ENCODE measurements around the gene AS3MT. TPM values are rescaled to one million over a fixed set of nuclear protein-coding genes. Genes with fewer than 3 reads are reported as not detected.
"Not testable (repeated sequence)": the region's sequence is repeated elsewhere in the genome, so short reads cannot be mapped to it uniquely, and the experiment has no call there.

AS3MT gene
- 1 to 10 TPM in 3 of 5 donors, under 1 TPM in 1, not detected in 1; 0.43 to 7.6 (median 4.4) TPM for total RNA-seq
- polyA plus RNA-seq: 1 to 10 TPM; 3.6 to 6.4 (median 3.9) TPM
- long read RNA-seq, donor 1: 0 reads
- long read RNA-seq, donor 2, partial matches to known transcripts: 0 of 3 reads
- long read RNA-seq, donor 2, other reads (novel, unspliced or antisense): 0 of 3 reads
- long read RNA-seq, donor 3: 0 reads
- long read RNA-seq, donor 4: 0 reads
- long read RNA-seq, donor 5: 0 reads
- long read RNA-seq, donor 6, partial matches to known transcripts: 0 of 2 reads
- long read RNA-seq, donor 6, other reads (novel, unspliced or antisense): 0 of 2 reads
- long read RNA-seq, donor 7: 0 reads
- long read RNA-seq, donor 8, partial matches to known transcripts: 0 of 1 reads
- long read RNA-seq, donor 8, other reads (novel, unspliced or antisense): 0 of 1 reads
- long read RNA-seq, donor 9: 0 reads
- long read RNA-seq, donor 10: 0 reads

DNA sequence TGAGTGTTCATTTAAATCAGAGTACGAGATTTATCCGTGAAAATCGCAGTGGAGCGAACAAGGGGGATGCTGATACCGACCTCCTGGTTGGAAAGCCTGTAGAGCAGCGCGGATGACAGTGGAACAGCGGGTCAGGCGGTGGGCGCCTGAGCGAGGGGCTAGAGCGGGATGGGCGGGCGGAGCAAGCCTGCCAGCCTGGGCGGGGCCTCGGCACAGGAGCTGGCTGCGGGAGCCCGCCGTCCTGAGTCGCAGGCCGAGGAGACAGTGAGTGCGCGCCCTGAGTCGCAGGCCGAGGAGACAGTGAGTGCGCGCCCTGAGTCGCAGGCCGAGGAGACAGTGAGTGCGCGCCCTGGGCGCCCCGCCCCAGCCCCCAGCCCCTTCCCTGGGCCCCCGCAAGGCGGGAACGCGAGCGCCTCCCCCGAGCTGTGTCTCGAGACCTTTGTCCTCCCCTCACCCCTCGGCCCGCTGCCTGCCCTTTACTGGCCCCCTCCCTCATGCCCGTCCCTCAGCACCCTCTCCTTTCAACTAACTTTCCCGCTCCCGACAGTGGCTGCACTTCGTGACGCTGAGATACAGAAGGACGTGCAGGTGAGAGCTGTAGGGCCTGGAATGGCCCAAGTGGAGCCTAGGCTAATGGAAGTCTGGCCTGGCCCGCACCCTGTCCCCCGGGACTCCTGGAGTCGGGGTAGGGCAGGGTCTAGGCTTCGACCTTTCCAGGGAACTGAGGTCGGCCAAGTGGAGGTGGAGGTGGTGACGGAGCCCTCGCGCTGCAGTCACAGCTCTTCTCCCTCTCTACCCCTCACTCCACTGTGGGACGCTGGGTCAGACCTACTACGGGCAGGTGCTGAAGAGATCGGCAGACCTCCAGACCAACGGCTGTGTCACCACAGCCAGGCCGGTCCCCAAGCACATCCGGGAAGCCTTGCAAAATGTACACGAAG lies at the start of gene AS3MT:
Gene AS3MT, plus strand, starts transcription at position 213 of the 941 bp plus-strand sequence. Its CDS starts 123 bp downstream, at position 336.
- Histone ChIP-seq H3K27me3 (peaks cover 0 to 20% (median 4%) of the 10 kb centered on the region in 3 donors), H3K36me3 (peaks cover 0 to 8% (median 3%) of the 10 kb centered on the region in 4 donors), H3K4me1 (peaks cover 0 to 20% (median 13%) of the 10 kb centered on the region in 4 donors), H3K9me3 (no peaks in the 10 kb centered on the region), H3K4me3 (peak within 1 kb of the TSS; percentile 51 to 61 (median 56)), H3K27ac (peak within 1 kb of the TSS in 3 of 5 donors; percentile 22 to 75 (median 54))
- WGBS, 5 donors: 5 to 7% (median 6%) methylated on average over 27 to 63 of the region's 63 CpGs
- DNase-seq: peak in 1 of 2 donors; percentile 81
- intact Hi-C loops (cut with DNase I; ENCODE audit: low total_unique reads): no loop called here
- TF ChIP-seq EP300 (IDR thresholded peaks at IDR 0.05): no peak
- TF ChIP-seq POLR2A (IDR thresholded peaks at IDR 0.05): no peak
- TF ChIP-seq POLR2AphosphoS5 (IDR thresholded peaks at IDR 0.05): no peak
- TF ChIP-seq CTCF (IDR thresholded peaks at IDR 0.05): no peak

DNA sequence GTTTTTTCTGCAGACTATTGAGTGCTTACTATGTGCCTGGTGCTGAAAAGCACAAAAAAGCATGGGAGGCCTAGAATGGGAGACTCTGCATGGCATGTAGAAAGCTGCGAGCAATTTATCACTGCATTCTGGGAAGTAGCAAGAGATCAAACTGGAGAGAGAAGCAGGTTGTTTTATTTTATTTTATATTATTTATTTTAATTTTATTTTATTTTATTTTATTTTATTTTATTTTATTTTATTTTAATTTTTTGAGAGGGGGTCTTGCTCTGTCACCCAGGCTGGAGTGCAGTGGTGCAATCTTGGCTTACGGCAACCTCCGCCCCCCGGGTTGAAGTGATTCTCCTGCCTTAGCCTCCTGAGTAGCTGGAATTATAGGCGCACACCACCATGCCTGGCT lies 49.3 kb upstream of the AS3MT start:
- DNase-seq, H3K27me3 ChIP-seq, H3K9me3 ChIP-seq, H3K4me3 ChIP-seq, H3K36me3 ChIP-seq: not testable (repeated sequence)
- peak overlapping the region in 1 of 5 donors; percentile 68 for H3K27ac ChIP-seq
- 95 to 100% (median 98%) methylated on average over 5 of the region's 5 CpGs for WGBS, 5 donors
- peaks cover 9 to 27% (median 21%) of the 10 kb centered on the region in 4 donors for H3K4me1 ChIP-seq
- intact Hi-C loops (cut with DNase I; ENCODE audit: low total_unique reads): loop anchor here (10.0 kb wide), 1 partner anchor 85 kb away; no protein-coding TSS in a partner anchor

- peaks cover 0 to 7% (median 2%) of the 10 kb centered on the region in 4 donors for H3K4me1 ChIP-seq
- no peak overlapping the region for H3K4me3 ChIP-seq
- H3K27ac ChIP-seq: no peak overlapping the region
- 90 to 91% (median 91%) methylated on average over 12 of the region's 12 CpGs for WGBS, 5 donors
- no peak for DNase-seq
- intact Hi-C loops (cut with DNase I; ENCODE audit: low total_unique reads): loop anchor here (10.0 kb wide), 1 partner anchor 87 kb away; no protein-coding TSS in a partner anchor
- TF ChIP-seq EP300 (IDR thresholded peaks at IDR 0.05): no peak
- TF ChIP-seq POLR2A (IDR thresholded peaks at IDR 0.05): no peak
- TF ChIP-seq POLR2AphosphoS5 (IDR thresholded peaks at IDR 0.05): no peak
- no peaks in the 10 kb centered on the region for H3K9me3 ChIP-seq
- H3K27me3 ChIP-seq: no peaks in the 10 kb centered on the region
- H3K36me3 ChIP-seq: no peaks in the 10 kb centered on the region
These were observed 47.0 kb upstream of the AS3MT start for GRCh38 chr10:102822222-102822621.

DNA sequence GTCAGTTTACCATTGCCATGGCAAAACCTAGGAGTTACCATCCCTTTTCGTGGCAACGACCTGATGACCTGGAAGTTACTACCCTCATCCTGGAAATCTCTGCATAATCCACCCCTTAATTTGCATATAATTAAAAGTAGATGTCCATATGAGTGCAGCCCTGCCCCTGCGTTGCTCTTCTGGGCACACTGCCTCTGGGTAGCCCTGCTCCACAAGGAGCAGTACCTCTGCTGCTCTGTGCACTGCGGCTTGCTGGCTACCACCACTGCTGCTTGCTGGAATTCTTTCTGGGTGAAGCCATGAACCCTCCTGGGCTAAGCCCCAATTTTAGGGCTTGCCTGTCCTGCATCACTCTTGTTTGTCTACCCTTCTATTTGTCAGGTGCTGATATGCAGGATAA lies 44.6 kb upstream of the AS3MT start:
- H3K27ac ChIP-seq: no peak overlapping the region
- H3K4me3 ChIP-seq: no peak overlapping the region
- 88 to 93% (median 92%) methylated on average over 4 of the region's 4 CpGs for WGBS, 5 donors
- no peaks in the 10 kb centered on the region for H3K36me3 ChIP-seq
- H3K9me3 ChIP-seq: no peaks in the 10 kb centered on the region
- no peaks in the 10 kb centered on the region for H3K27me3 ChIP-seq
- intact Hi-C loops (cut with DNase I; ENCODE audit: low total_unique reads): loop anchor here (10.0 kb wide), 1 partner anchor 90 kb away; no protein-coding TSS in a partner anchor
- TF ChIP-seq POLR2AphosphoS5 (IDR thresholded peaks at IDR 0.05) (no peak), EP300 (IDR thresholded peaks at IDR 0.05) (no peak), CTCF (IDR thresholded peaks at IDR 0.05) (no peak), POLR2A (IDR thresholded peaks at IDR 0.05) (no peak)
- DNase-seq: no peak
- H3K4me1 ChIP-seq: no peaks in the 10 kb centered on the region

All from stomach (tissue), 19 donors.